ENCODE data around the gene C9. TPM values are rescaled to one million over a fixed set of nuclear protein-coding genes. Genes with fewer than 3 reads are reported as not detected.

The C9 gene
- total and polyA plus RNA-seq, 2 experiments from 2014 or later, result not detected

DNA sequence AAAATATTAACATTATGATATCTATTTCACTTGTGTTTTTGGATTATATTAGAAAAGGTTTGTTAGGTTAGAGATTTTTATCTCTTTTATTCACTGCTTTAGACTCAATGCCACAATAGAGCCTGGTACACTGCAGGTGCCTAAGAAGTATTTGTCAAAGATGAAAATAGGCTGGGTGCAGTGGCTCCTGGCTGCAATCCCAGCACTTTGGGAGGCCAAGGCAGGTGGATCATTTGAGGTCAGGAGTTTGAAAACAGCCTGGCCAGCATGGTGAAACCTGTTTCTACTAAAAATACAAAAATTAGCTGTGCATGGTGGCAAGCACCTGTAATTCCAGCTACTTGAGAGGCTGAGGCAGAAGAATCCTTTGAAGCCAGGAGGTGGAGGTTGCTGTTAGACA, 64.3 kb downstream of the C9 start:
- ATAC-seq, result no peak
- no peak overlapping the region for H3K27ac Mint-ChIP-seq
- Histone ChIP-seq H3K36me3 (ENCODE audit: insufficient read depth) (no peaks in the 10 kb centered on the region), H3K4me3 (no peak overlapping the region), H4K20me1 (replicated peaks; ENCODE audit: insufficient read depth) (no peaks in the 10 kb centered on the region), H3K27ac (ENCODE audit: low read depth) (no peak overlapping the region), H3K4me2 (no peak overlapping the region), H3K9me2 (ENCODE audit: insufficient read depth) (no peaks in the 10 kb centered on the region), H3F3A (replicated peaks; ENCODE audit: low read depth) (no peaks in the 10 kb centered on the region), H3K79me2 (replicated peaks; ENCODE audit: insufficient read depth) (no peaks in the 10 kb centered on the region), H3K4me1 (ENCODE audit: insufficient read depth) (no peaks in the 10 kb centered on the region), H2AFZ (no peak overlapping the region), H3K27me3 (ENCODE audit: insufficient read depth) (no peaks in the 10 kb centered on the region)
- no peaks in the 10 kb centered on the region; the same call in 2 of the 3 replicates for H3K36me3 Mint-ChIP-seq (ENCODE audit: low read depth)
- H3K4me3 Mint-ChIP-seq, result no peak overlapping the region
- H3K27me3 Mint-ChIP-seq (ENCODE audit: insufficient read depth, low read depth, poor library complexity), result peaks cover 2% of the 10 kb centered on the region
- TF ChIP-seq, protein P1, sequence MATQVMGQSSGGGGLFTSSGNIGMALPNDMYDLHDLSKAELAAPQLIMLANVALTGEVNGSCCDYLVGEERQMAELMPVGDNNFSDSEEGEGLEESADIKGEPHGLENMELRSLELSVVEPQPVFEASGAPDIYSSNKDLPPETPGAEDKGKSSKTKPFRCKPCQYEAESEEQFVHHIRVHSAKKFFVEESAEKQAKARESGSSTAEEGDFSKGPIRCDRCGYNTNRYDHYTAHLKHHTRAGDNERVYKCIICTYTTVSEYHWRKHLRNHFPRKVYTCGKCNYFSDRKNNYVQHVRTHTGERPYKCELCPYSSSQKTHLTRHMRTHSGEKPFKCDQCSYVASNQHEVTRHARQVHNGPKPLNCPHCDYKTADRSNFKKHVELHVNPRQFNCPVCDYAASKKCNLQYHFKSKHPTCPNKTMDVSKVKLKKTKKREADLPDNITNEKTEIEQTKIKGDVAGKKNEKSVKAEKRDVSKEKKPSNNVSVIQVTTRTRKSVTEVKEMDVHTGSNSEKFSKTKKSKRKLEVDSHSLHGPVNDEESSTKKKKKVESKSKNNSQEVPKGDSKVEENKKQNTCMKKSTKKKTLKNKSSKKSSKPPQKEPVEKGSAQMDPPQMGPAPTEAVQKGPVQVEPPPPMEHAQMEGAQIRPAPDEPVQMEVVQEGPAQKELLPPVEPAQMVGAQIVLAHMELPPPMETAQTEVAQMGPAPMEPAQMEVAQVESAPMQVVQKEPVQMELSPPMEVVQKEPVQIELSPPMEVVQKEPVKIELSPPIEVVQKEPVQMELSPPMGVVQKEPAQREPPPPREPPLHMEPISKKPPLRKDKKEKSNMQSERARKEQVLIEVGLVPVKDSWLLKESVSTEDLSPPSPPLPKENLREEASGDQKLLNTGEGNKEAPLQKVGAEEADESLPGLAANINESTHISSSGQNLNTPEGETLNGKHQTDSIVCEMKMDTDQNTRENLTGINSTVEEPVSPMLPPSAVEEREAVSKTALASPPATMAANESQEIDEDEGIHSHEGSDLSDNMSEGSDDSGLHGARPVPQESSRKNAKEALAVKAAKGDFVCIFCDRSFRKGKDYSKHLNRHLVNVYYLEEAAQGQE (IDR thresholded peaks at IDR 0.05; ENCODE audit: unreplicated experiment), result no peak
- TF ChIP-seq ZNF331 (CRISPR knock-in tag; IDR thresholded peaks at IDR 0.05; ENCODE audit: low read depth) (no peak), CREB1 (CRISPR knock-in tag; IDR thresholded peaks at IDR 0.05; ENCODE audit: low read depth) (no peak), ZNF462 (CRISPR knock-in tag; IDR thresholded peaks at IDR 0.05) (no peak), STAT1 (IDR thresholded peaks at IDR 0.05; ENCODE audit: unreplicated experiment) (no peak), POLR2AphosphoS5 (IDR thresholded peaks at IDR 0.05; ENCODE audit: low read depth) (no peak), JUNB (IDR thresholded peaks at IDR 0.05; ENCODE audit: unreplicated experiment) (no peak), ZNF114 (CRISPR knock-in tag; IDR thresholded peaks at IDR 0.05) (no peak), EZH2phosphoT487 (IDR thresholded peaks at IDR 0.05; ENCODE audit: unreplicated experiment) (no peak), EZH2 (IDR thresholded peaks at IDR 0.05; ENCODE audit: low read depth, unreplicated experiment) (no peak), NANOG (IDR thresholded peaks at IDR 0.05; ENCODE audit: borderline replicate concordance) (no peak)
- TF ChIP-seq, protein P2, sequence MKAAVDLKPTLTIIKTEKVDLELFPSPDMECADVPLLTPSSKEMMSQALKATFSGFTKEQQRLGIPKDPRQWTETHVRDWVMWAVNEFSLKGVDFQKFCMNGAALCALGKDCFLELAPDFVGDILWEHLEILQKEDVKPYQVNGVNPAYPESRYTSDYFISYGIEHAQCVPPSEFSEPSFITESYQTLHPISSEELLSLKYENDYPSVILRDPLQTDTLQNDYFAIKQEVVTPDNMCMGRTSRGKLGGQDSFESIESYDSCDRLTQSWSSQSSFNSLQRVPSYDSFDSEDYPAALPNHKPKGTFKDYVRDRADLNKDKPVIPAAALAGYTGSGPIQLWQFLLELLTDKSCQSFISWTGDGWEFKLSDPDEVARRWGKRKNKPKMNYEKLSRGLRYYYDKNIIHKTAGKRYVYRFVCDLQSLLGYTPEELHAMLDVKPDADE (IDR thresholded peaks at IDR 0.05), result no peak
- TF ChIP-seq, protein P3, sequence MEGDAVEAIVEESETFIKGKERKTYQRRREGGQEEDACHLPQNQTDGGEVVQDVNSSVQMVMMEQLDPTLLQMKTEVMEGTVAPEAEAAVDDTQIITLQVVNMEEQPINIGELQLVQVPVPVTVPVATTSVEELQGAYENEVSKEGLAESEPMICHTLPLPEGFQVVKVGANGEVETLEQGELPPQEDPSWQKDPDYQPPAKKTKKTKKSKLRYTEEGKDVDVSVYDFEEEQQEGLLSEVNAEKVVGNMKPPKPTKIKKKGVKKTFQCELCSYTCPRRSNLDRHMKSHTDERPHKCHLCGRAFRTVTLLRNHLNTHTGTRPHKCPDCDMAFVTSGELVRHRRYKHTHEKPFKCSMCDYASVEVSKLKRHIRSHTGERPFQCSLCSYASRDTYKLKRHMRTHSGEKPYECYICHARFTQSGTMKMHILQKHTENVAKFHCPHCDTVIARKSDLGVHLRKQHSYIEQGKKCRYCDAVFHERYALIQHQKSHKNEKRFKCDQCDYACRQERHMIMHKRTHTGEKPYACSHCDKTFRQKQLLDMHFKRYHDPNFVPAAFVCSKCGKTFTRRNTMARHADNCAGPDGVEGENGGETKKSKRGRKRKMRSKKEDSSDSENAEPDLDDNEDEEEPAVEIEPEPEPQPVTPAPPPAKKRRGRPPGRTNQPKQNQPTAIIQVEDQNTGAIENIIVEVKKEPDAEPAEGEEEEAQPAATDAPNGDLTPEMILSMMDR (conservative IDR thresholded peaks at IDR 0.05; ENCODE audit: low read depth in 2 of 2), result no peak
- peaks cover 4% of the 10 kb centered on the region; the same call in 1 of the 3 replicates for H3K9me3 Mint-ChIP-seq
- no peak for DNase-seq (ENCODE audit: low spot score)
- no peaks in the 10 kb centered on the region for H3K4me1 Mint-ChIP-seq

All from GM23338 (cell line).